Peyer's patch (tissue), 4 donors: Measurements from ENCODE around the gene SSR2. TPM values are rescaled to one million over a fixed set of nuclear protein-coding genes. Genes with fewer than 3 reads are reported as not detected.

ENCODE experiments used
- DNase-seq, 3 donors: peaks; one replicate each; pipeline ENCODE4 v3.0.0-alpha.2; 2017 to 2019
- H3K27ac ChIP-seq, 4 donors: fragments of 200-600 bp; sonication (generic); one replicate each; pipeline ENCODE4 v1.5.1; 2016 to 2019
- H3K27me3 ChIP-seq, 2 donors: fragments of 200-600 bp; sonication (generic); one replicate each; pipeline ENCODE4 v1.5.1; 2019
- H3K36me3 ChIP-seq, 3 donors: fragments of 200-600 bp; sonication (generic); one replicate each; pipeline ENCODE4 v1.5.1; 2016 to 2019
- H3K4me1 ChIP-seq, 4 donors: fragments of 200-600 bp; sonication (generic); one replicate each; pipeline ENCODE4 v1.5.1; 2016 to 2019
- H3K4me3 ChIP-seq, 4 donors: fragments of 200-600 bp; sonication (generic); 1 replicate in 3 of 4; 2 replicates in 1 of 4; pipeline ENCODE4 v1.5.1; 2016 to 2019; ENCODE audit warnings: mild to moderate bottlenecking in 1 of 4
- H3K9me3 ChIP-seq, 4 donors: fragments of 200-600 bp; sonication (generic); one replicate each; pipeline ENCODE4 v1.5.1; 2016 to 2019; ENCODE audit warnings: mild to moderate bottlenecking in 1 of 4
- POLR2A ChIP-seq, 2 donors: fragments of 450-650 bp; IDR thresholded peaks; one replicate each; pipeline ENCODE4 v1.5.1; 2017; ENCODE audit warnings: antibody characterized with exemption in 2 of 2, mild to moderate bottlenecking in 2 of 2, moderate library complexity in 2 of 2
- total RNA-seq, 4 donors: library from RNA; depleted of rRNA; stranded (reverse); fragments of >200 nt; gene quantifications; one replicate each; pipeline ENCODE4 v1.1.0, GENCODE V29; 2016
- TF ChIP-seq, protein P1 (sequence below), 6 experiments: fragments of 450-650 bp in 4 of 6; fragments of 200-600 bp in 2 of 6; sonication (generic) in 1 of 6; IDR thresholded peaks; one replicate each; pipeline ENCODE4 v1.5.1; 2017 to 2019; ENCODE audit warnings: antibody characterized with exemption in 6 of 6, mild to moderate bottlenecking in 3 of 6, moderate library complexity in 1 of 6

The SSR2 gene
- total RNA-seq, 4 donors from 2014 or later, result 133 to 269 (median 202) TPM

DNA sequence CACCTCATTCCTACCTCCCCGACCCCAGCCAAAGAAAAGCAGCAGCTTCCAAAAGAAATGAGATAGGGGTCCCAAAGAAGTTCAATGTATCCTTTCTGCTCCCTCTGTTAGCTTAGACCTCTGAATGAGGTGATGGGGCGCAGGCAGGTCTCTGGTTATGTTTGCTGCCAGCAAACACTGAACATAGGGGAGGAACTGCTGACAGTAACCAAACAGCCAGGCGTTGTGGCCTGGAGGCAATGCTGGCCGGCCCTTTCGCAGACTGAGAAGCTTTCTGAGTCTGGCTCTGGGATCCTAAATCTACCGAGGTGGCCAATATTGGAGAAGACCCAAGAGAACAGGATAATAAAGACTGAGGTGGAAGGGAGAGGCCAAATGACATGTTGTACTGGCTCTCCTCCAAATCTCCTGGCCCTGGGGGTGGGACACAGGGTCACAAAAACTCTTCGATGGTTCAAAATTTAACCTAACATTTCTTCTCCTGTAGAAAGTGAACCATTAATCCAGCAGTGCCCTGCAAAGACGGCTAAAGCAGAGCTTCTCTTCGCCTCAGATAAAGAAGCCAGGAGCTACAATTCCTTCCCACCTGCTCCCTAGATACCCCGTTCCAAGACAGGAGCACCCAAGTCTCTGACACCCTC lies 19.6 kb downstream of the SSR2 start:
- no peaks in the 10 kb centered on the region for H3K36me3 ChIP-seq
- H3K4me3 ChIP-seq, result peak overlapping the region in 2 of 4 donors; percentile 45 to 50
- TF ChIP-seq, protein P1, sequence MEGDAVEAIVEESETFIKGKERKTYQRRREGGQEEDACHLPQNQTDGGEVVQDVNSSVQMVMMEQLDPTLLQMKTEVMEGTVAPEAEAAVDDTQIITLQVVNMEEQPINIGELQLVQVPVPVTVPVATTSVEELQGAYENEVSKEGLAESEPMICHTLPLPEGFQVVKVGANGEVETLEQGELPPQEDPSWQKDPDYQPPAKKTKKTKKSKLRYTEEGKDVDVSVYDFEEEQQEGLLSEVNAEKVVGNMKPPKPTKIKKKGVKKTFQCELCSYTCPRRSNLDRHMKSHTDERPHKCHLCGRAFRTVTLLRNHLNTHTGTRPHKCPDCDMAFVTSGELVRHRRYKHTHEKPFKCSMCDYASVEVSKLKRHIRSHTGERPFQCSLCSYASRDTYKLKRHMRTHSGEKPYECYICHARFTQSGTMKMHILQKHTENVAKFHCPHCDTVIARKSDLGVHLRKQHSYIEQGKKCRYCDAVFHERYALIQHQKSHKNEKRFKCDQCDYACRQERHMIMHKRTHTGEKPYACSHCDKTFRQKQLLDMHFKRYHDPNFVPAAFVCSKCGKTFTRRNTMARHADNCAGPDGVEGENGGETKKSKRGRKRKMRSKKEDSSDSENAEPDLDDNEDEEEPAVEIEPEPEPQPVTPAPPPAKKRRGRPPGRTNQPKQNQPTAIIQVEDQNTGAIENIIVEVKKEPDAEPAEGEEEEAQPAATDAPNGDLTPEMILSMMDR (IDR thresholded peaks at IDR 0.05), result no peak
- TF ChIP-seq POLR2A (IDR thresholded peaks at IDR 0.05), result no peak
- no peaks in the 10 kb centered on the region for H3K27me3 ChIP-seq
- no peak for DNase-seq
- H3K27ac ChIP-seq, result peak overlapping the region in 3 of 4 donors; percentile 68 to 87 (median 75)
- H3K4me1 ChIP-seq, result peaks cover 0 to 4% (median 0%) of the 10 kb centered on the region in 4 donors
- no peaks in the 10 kb centered on the region for H3K9me3 ChIP-seq

DNA sequence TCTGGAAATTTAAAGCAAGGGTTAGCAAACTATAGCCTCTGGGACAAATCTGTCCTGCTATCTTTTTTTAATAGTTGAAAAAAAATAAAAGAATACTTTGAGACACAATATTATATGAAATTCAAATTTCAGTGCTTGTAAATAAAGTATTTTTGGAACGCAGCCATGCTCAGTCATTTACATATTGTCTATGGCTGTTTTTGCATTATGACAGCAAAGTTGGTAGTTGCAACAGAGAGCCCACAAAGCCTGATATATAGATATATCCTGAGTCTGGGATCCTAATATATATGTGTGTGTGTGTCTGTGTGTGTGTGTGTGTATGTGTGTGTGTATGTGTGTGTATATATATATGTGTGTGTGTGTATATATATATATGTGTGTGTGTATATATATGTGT lies 20.8 kb downstream of the SSR2 start:
- TF ChIP-seq, protein P1 (IDR thresholded peaks at IDR 0.05), result no peak
- no peak for TF ChIP-seq POLR2A (IDR thresholded peaks at IDR 0.05)
- Histone ChIP-seq H3K4me3 (no peak overlapping the region), H3K9me3 (no peaks in the 10 kb centered on the region), H3K4me1 (peaks cover 0 to 4% (median 0%) of the 10 kb centered on the region in 4 donors), H3K27ac (no peak overlapping the region), H3K27me3 (no peaks in the 10 kb centered on the region), H3K36me3 (no peaks in the 10 kb centered on the region)
- DNase-seq, result no peak

DNA sequence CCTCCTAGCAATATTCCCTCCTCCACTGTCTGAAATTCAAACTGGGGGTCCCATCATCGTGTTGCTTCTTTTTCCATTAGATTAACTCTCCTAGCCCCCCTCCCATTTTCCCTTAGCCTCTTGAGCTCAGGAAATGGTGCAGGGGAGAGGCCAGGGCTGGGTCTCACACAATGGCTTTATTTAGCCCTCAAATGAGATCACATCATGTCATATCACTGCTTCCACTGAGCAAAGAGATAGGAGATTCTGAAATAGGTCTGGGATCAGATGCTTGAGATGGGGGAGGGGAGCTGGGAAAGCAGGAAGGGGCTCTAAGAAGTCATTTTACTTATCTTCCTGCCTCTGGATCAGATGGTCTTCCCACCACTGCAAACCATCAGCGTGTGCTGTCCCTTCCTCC lies 24.6 kb downstream of the SSR2 start:
- H3K4me1 ChIP-seq, result peaks cover 0 to 4% (median 0%) of the 10 kb centered on the region in 4 donors
- H3K4me3 ChIP-seq, result no peak overlapping the region
- DNase-seq, result no peak
- H3K36me3 ChIP-seq, result no peaks in the 10 kb centered on the region
- H3K27me3 ChIP-seq, result no peaks in the 10 kb centered on the region
- TF ChIP-seq, protein P1 (IDR thresholded peaks at IDR 0.05), result no peak
- no peak for TF ChIP-seq POLR2A (IDR thresholded peaks at IDR 0.05)
- no peaks in the 10 kb centered on the region for H3K9me3 ChIP-seq
- H3K27ac ChIP-seq, result no peak overlapping the region

DNA sequence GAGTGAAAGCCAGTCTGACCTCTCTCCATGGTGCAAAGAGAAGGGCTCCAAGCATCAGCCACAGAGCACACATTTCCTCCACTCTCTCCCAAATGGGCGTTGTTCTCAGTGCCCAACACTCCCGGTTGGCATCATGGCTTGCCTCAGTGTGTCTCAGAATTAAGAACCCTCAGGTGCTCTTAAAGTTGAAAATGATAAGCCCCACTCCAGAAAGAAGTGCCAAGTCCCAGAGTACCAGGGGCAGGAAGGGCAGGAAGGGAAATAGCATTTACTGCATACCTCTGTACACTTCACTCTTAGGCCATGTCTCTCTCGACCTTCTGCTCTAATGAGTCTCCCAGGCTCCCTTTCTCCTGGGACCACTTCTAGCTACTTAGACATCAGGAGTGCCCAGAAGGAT lies 27.2 kb downstream of the SSR2 start:
- DNase-seq, result no peak
- Histone ChIP-seq H3K36me3 (no peaks in the 10 kb centered on the region), H3K27me3 (no peaks in the 10 kb centered on the region), H3K4me1 (peaks cover 0 to 12% (median 8%) of the 10 kb centered on the region in 4 donors), H3K4me3 (no peak overlapping the region), H3K27ac (no peak overlapping the region), H3K9me3 (no peaks in the 10 kb centered on the region)
- TF ChIP-seq, protein P1 (IDR thresholded peaks at IDR 0.05), result no peak
- TF ChIP-seq POLR2A (IDR thresholded peaks at IDR 0.05), result no peak

DNA sequence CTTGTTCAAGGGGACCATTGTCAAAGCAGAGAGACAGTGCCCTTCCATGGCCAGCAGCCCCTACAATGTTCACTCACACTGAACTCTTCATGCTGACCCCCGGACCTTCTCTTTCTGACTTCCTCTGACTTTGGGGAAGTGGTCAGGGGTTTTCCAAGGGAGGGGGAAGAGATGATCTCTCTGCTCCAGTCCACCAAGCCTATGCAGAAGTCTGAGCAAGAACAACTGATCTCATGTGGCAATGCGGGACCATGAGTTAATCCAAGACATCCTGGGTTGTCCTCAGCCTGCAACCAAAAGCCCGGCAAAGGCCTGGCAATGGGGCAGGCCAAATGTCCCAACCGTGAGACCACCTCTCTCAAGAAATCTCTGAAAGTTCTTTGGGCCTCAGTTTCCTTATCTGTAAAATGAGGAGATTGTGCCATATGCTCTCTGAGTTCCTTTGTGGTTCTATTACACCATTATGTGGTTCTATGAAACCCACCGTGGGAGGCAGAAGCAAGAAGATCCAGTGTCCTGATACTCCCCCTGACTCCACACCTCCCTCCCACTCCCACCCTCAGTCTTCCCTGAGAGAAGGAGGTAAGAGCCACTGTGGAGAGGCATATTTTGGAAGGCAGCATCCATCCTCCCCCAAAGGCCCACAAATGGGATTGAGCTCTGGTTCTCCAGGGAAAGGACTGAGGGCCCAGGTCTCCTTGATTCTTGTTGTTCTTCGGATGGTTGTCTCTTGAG lies 30.6 kb downstream of the SSR2 start:
- H3K27ac ChIP-seq, result peak overlapping the region in 2 of 4 donors; percentile 13 to 42
- no peak for TF ChIP-seq POLR2A (IDR thresholded peaks at IDR 0.05)
- TF ChIP-seq, protein P1 (IDR thresholded peaks at IDR 0.05), result no peak

More for the DNA sequence above, 30.6 kb downstream of the SSR2 start:
- H3K4me3 ChIP-seq, result no peak overlapping the region
- H3K4me1 ChIP-seq, result peaks cover 0 to 12% (median 8%) of the 10 kb centered on the region in 4 donors
- no peaks in the 10 kb centered on the region for H3K27me3 ChIP-seq
- DNase-seq, result no peak
- H3K36me3 ChIP-seq, result no peaks in the 10 kb centered on the region
- H3K9me3 ChIP-seq, result no peaks in the 10 kb centered on the region
